Activated CD4-positive, CD25-positive, alpha-beta regulatory T cell treated with anti-CD3 and anti-CD28 coated beads, Interleukin-2, amount 50 U/mL, for 16 hours (primary cell): ENCODE results near the gene ATP6V1G2.

ENCODE experiments used
- DNase-seq: peaks from one replicate; pipeline ENCODE4 v3.0.0-alpha.2; 2020; ENCODE audit warnings: low read depth, low spot score

Gene ATP6V1G2

DNA sequence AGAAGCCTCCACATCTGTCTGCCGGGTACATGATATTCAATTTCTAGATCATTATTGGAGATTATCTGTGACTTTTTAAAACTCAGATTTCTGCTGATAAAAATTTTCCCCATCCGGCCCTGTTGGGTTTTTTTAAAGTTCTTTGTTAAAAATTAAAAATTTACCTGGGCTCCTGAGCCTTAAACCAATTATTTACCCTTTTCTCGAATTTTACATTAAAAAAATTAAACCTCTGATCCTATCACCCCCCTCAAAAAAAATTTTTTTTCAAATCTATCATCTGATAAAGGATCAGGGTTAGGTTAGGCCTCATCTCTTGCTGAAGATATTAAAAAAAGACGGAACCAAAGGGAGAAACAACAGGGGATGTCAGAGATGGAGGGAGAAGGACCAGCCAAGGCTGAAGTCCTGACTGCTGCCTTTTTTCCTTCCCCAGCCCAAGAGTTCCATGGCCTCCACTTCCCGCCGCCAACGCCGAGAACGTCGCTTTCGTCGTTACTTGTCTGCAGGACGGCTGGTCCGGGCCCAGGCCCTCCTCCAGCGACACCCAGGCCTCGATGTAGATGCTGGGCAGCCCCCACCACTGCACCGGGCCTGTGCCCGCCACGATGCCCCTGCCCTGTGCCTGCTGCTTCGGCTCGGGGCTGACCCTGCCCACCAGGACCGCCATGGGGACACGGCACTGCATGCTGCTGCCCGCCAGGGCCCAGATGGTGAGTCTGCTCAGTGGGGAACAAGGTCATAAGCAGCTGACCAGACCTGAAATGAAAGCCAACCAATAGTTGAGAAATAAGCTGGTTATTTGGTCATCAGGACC lies 1.5 kb upstream of the ATP6V1G2 start:
- DNase-seq = no peak

DNA sequence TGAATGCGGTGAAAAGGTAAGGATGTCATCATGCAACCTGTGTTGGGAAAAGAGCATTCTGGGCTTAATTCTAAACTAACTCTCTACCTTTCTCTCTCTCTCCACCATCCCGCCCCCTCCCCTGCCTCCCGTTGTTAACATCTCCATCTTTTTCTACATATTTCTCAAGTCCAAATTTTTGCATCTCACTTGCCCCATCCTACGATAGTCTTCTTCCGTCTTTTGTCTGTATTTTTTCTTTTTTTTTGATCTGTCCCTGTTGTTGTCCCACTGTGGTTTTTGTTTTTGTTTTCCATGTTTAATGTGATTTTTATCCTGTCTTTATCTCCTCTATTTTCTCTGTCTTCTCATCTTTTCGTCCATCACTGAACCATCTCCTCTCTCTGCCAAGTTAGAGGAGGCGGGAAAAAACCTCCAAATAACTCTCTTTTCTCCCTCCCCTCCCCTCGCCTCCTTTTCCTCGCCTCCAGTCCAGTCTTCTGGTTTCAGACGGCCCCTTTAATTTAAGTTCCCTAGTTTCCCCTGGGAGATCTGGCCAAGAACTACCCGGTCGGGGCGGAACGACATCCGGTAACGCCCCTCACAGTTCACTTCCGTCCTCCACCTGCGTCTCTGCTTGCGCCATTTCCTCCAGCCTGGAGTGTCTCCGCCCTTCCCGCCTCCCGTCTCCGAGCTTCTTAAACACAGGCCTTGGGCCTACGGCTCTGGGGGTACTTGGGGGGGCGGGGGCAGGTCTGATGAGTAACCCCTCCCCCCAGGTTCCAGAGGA lies 734 bp upstream of the ATP6V1G2 start, which contains the start of gene NFKBIL1:
Gene NFKBIL1, plus strand, starts transcription at position 651 of the 769 bp plus-strand sequence. Its CDS starts 87 bp downstream, at position 738.
- DNase-seq = peak; percentile 81

GRCh38 chr6:31545291-31545690 lies 1.1 kb downstream of the ATP6V1G2 start:
- no peak for DNase-seq

GRCh38 chr6:31544676-31545075 lies 1.7 kb downstream of the ATP6V1G2 start:
- DNase-seq = no peak

GRCh38 chr6:31543639-31544038 lies 2.8 kb downstream of the ATP6V1G2 start:
- DNase-seq = no peak

- DNase-seq = peak; percentile 90
Observed at GRCh38 chr6:31541658-31542521, 4.5 kb downstream of the ATP6V1G2 start, which contains the start of gene DDX39B. TSS of gene DDX39B (minus strand) at chr6:31542003. CDS start at chr6:31540532, 1,471 bp downstream.

DNA sequence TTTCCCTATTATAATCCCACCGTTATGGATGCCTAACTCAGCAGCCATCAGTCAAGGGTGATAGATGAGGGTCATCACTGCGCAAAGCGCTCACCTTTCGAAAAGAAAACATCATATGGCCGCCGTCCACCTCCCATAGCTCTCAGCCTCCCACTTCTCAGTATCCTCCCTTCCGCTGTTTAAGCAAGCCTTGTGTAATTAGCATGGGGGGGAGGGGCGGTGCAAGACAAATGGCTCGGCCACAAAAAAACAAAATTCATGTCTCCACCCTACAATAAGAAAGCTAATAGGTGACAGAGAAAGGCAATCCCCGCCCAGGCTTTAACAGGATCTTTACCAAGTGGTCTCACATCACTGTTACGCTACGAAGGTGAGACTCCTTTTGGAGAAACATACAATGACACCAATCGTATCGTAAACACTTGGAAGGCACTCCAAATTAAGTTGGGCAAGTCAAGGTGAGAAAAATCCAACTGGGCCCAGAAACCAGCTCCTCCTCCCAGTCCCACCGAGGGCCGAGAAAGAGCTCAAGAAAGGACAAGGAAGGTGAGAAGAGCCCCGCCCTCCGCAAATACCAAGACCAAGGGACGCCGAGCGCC lies 5.2 kb downstream of the ATP6V1G2 start:
- peak; percentile 45 for DNase-seq

GRCh38 chr6:31540640-31541039 lies 5.8 kb downstream of the ATP6V1G2 start:
- no peak for DNase-seq

DNA sequence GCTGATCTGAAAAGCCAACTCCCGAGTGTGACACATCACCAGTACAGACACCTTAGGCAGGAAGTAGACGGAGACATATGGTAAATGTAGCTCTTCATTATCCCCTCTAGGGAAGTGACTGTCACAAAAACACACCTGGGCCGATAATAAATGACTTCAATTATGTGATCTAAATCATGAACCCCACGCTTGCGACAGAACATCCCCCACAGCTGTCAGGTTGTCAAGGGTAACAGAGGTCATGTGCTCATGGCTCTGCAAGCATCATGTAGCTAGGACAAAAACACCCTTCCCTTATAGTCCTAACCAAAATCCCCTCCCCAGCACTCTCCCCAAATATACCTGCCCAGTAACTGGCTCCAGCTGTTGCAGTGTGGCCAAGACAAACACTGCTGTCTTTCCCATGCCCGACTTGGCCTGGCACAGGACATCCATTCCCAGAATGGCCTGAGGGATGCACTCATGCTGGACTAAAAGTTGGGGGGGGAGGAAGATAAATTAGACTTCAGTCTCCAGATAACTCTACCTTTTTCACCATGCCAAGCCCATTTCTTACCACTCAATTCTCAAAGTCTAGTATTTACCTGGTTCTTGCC lies 7.5 kb downstream of the ATP6V1G2 start:
- no peak for DNase-seq

DNA sequence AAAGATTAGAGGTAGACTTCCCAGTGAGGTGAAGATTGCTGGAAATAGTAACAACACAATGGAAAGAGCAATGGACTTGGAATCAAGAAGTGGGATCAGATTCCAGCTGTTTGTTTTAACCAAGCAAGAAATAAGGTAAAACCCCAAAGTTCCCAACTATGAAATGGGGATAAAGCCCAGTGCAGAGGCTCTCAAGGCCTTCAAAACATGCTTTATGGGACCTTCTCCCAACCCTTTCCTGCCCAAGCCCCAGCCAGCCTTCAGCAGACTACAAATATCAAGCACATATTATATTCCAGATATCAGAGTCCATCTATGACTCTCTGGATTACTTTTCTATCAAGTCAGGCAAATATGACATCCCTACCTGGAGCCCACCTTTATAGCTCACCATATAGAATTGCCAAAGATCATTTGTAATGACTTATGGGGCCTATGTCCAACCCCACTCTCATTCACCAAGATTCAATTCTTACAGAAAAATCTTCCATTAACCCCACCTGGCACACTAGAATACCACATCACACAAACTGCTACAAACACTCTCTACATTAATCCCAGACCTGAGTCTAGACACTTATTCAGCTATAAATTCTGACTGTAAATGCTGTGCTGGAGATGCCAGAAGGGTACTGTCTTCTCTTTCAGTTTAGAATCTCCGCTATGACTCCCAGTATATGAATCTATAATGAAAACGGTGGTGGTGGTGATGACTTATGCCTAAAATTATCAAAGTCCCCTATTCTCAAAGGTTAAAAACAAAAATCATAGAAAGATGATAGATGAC lies 10.7 kb downstream of the ATP6V1G2 start:
- DNase-seq = no peak

GRCh38 chr6:31534521-31535040 lies 11.8 kb downstream of the ATP6V1G2 start:
- no peak for DNase-seq

- no peak for DNase-seq
Observed at GRCh38 chr6:31534011-31534410, 12.4 kb downstream of the ATP6V1G2 start.

DNA sequence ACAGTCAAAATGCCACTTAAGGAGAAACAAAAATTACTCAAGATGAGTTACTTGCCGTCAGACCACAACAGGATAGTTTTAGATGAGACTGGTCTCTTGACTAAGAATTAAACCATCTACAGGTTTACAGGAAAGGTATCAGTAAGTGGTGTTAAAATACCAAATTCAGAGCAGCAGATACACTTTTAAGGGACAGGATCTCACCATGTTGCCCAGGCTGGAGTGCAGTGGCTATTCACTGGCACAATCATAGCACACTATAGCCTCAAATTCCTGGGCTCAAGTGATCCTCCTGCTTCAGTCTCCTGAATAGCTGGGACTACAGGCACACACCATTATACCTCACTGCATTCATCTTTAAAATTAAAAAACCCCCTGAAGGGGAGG lies 13.0 kb downstream of the ATP6V1G2 start:
- no peak for DNase-seq

DNA sequence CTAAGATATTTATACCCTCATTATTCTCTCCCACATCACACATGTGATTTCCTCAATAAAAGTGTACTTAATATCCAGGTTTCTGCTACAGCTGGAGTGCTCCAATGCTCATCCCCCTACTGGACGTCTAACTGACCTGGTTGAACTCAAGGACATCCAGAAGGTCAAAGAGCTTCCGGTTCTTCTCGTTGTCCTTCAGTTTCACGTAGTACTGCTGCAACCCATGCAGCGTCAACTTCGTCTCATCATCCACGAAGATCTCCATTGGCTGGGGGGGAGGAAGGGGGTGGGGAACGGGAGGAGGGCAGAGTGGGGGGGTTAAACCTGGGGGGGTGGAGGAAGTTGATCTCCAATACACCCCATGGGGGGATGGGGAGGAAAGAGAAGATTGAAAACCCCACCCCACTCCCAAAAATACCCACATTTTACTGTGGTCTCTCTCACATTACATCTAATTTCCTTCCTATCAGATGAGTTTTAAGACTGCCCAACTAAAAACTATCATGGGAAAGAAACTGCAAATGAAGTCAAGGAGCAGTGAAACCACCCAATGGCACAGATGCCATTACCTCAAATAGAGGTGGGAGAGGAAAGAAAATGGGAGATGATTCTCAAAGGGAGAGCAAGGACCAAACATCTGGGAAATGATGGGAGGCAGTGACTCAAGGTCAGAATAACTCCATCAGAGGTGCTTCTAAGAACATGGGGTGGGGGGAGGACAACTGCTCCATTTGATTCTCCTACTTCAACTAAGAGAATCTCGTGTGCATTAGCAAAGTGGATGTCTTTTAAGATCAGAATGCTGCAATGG lies 13.6 kb downstream of the ATP6V1G2 start:
- no peak for DNase-seq

- no peak for DNase-seq
Observed at GRCh38 chr6:31531771-31532643, 14.4 kb downstream of the ATP6V1G2 start.

GRCh38 chr6:31531162-31531561 lies 15.2 kb downstream of the ATP6V1G2 start:
- DNase-seq = no peak

GRCh38 chr6:31530659-31531058 lies 15.7 kb downstream of the ATP6V1G2 start:
- DNase-seq = no peak
